Gastrocnemius medialis (tissue), 4 donors: ENCODE measurements around the gene CNST. TPM values are rescaled to one million over a fixed set of nuclear protein-coding genes. Genes with fewer than 3 reads are reported as not detected.

Source experiments
- total RNA-seq, 4 donors: library from RNA; depleted of rRNA; stranded (reverse); fragments of >200 nt; gene quantifications; one replicate each; pipeline versions ENCODE4 v1.1.0 to v1.2.3, GENCODE V29; 2016

CNST gene
- total RNA-seq, 4 donors from 2014 or later: 62.7 to 105 (median 81.5) TPM

Other genes with a start within 250 kb of the CNST start
- gene SMYD3, start 59.2 kb upstream of the CNST start, total RNA-seq: 10 to 100 TPM in 1 of 4 donors, 1 to 10 TPM in 3; 4.4 to 10.3 (median 6.3) TPM
- 10 to 100 TPM; 18.9 to 33.1 (median 21.2) TPM for gene TFB2M, start 195 bp upstream of the CNST start, total RNA-seq
- gene SCCPDH, start 158.0 kb downstream of the CNST start, total RNA-seq: 10 to 100 TPM; 28.3 to 43.0 (median 35.1) TPM